ENCODE measurements around the gene AKT2. TPM values are rescaled to one million over a fixed set of nuclear protein-coding genes. Genes with fewer than 3 reads are reported as not detected.

The AKT2 gene
- total RNA-seq, 1 experiment from 2014 or later, result 182 TPM

GRCh38 chr19:40326201-40326600 lies 41.1 kb upstream of the AKT2 start:
- Mint-ChIP-seq H3K27me3 (ENCODE audit: unreplicated experiment) (no peaks in the 10 kb centered on the region), H3K4me1 (ENCODE audit: low read depth, unreplicated experiment) (no peaks in the 10 kb centered on the region), H3K4me3 (ENCODE audit: low read depth, unreplicated experiment) (no peak overlapping the region), H3K36me3 (ENCODE audit: insufficient read depth, unreplicated experiment) (peaks cover 45% of the 10 kb centered on the region), H3K27ac (ENCODE audit: unreplicated experiment) (no peak overlapping the region), H3K9me3 (ENCODE audit: low read depth, unreplicated experiment) (no peaks in the 10 kb centered on the region)
- no TSS peak for BruUV-seq (replicated peaks)
- intact Hi-C loops (cut with micrococcal nuclease; ENCODE audit: unreplicated experiment), result no loop called here
- DNase-seq, result no peak
- CTCF ChIA-PET, result no interaction called here
- TF ChIP-seq, protein P1, sequence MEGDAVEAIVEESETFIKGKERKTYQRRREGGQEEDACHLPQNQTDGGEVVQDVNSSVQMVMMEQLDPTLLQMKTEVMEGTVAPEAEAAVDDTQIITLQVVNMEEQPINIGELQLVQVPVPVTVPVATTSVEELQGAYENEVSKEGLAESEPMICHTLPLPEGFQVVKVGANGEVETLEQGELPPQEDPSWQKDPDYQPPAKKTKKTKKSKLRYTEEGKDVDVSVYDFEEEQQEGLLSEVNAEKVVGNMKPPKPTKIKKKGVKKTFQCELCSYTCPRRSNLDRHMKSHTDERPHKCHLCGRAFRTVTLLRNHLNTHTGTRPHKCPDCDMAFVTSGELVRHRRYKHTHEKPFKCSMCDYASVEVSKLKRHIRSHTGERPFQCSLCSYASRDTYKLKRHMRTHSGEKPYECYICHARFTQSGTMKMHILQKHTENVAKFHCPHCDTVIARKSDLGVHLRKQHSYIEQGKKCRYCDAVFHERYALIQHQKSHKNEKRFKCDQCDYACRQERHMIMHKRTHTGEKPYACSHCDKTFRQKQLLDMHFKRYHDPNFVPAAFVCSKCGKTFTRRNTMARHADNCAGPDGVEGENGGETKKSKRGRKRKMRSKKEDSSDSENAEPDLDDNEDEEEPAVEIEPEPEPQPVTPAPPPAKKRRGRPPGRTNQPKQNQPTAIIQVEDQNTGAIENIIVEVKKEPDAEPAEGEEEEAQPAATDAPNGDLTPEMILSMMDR (IDR thresholded peaks at IDR 0.05; ENCODE audit: unreplicated experiment), result no peak

DNA sequence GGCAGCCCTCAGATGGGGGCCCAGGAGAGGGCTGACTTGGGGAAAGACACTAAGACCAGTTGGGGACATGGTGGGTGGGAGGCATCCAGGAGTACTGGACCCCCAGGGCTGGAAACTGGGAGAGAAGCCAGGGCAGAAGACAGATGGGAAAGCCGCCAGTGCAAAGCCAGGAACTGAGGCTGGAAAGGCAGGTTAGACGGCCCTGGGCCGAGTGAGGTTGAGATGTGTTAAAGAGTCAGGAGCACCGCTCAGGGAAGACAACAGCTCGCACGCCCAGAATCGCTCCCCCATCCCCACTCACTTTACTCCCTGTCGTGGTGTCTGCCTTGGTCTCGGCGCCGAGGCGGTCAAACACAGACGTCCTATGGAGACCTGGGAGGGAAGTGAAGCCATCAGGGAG lies 38.6 kb upstream of the AKT2 start:
- H3K27me3 Mint-ChIP-seq (ENCODE audit: unreplicated experiment), result no peaks in the 10 kb centered on the region
- TF ChIP-seq, protein P1 (IDR thresholded peaks at IDR 0.05; ENCODE audit: unreplicated experiment), result no peak
- H3K36me3 Mint-ChIP-seq (ENCODE audit: insufficient read depth, unreplicated experiment), result peaks cover 28% of the 10 kb centered on the region
- H3K4me3 Mint-ChIP-seq (ENCODE audit: low read depth, unreplicated experiment), result no peak overlapping the region
- H3K9me3 Mint-ChIP-seq (ENCODE audit: low read depth, unreplicated experiment), result no peaks in the 10 kb centered on the region
- H3K4me1 Mint-ChIP-seq (ENCODE audit: low read depth, unreplicated experiment), result no peaks in the 10 kb centered on the region
- no peak overlapping the region for H3K27ac Mint-ChIP-seq (ENCODE audit: unreplicated experiment)
- CTCF ChIA-PET, result no interaction called here
- BruUV-seq (replicated peaks), result no TSS peak
- no peak for DNase-seq
- intact Hi-C loops (cut with micrococcal nuclease; ENCODE audit: unreplicated experiment), result no loop called here

DNA sequence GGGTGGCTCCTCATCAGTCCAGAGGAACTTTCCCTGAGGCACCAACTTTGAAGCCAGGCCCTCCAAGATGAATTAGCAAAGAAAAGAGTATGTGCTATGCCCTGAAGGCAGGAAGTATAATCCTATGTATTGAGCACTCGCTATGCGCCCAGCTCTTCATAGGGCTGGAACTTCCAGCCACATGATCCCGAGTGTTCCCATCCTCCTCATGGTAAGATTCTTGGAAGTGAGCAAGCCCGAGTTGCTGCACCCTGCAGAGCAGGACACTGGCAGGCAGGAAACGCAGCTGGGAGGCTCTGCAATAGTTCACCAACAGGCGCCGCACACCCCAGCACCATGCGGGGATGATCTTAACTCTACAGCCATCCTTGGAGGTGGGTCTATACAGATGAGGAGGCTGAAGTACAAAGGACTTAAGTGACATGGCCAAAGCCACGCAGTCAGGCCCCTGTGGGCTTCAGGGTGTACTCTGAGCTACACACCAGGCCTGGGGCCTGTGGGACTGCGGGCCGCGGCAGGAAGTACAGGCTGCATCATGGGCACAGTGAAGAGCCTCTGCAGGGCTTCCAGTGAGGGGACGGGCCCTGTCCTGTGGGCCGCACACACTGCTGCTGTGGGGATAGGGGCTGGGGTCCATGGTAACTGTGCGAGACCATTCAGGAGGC lies 37.9 kb upstream of the AKT2 start:
- no peak overlapping the region for H3K4me3 Mint-ChIP-seq (ENCODE audit: low read depth, unreplicated experiment)
- TF ChIP-seq, protein P1 (IDR thresholded peaks at IDR 0.05; ENCODE audit: unreplicated experiment), result no peak
- intact Hi-C loops (cut with micrococcal nuclease; ENCODE audit: unreplicated experiment), result no loop called here
- peaks cover 22% of the 10 kb centered on the region for H3K36me3 Mint-ChIP-seq (ENCODE audit: insufficient read depth, unreplicated experiment)
- no peaks in the 10 kb centered on the region for H3K9me3 Mint-ChIP-seq (ENCODE audit: low read depth, unreplicated experiment)
- BruUV-seq (replicated peaks), result no TSS peak
- CTCF ChIA-PET, result no interaction called here
- no peak overlapping the region for H3K27ac Mint-ChIP-seq (ENCODE audit: unreplicated experiment)
- no peaks in the 10 kb centered on the region for H3K4me1 Mint-ChIP-seq (ENCODE audit: low read depth, unreplicated experiment)
- DNase-seq, result no peak
- H3K27me3 Mint-ChIP-seq (ENCODE audit: unreplicated experiment), result no peaks in the 10 kb centered on the region

- BruUV-seq (replicated peaks), result no TSS peak
- intact Hi-C loops (cut with micrococcal nuclease; ENCODE audit: unreplicated experiment), result no loop called here
- Mint-ChIP-seq H3K4me1 (ENCODE audit: low read depth, unreplicated experiment) (no peaks in the 10 kb centered on the region), H3K4me3 (ENCODE audit: low read depth, unreplicated experiment) (no peak overlapping the region), H3K27ac (ENCODE audit: unreplicated experiment) (no peak overlapping the region), H3K27me3 (ENCODE audit: unreplicated experiment) (no peaks in the 10 kb centered on the region), H3K36me3 (ENCODE audit: insufficient read depth, unreplicated experiment) (peaks cover 17% of the 10 kb centered on the region), H3K9me3 (ENCODE audit: low read depth, unreplicated experiment) (no peaks in the 10 kb centered on the region)
- CTCF ChIA-PET, result no interaction called here
- no peak for DNase-seq
- TF ChIP-seq, protein P1 (IDR thresholded peaks at IDR 0.05; ENCODE audit: unreplicated experiment), result no peak
These were observed 37.1 kb upstream of the AKT2 start for GRCh38 chr19:40322271-40322610.
